ENCODE data around the gene DGKG.

DNA sequence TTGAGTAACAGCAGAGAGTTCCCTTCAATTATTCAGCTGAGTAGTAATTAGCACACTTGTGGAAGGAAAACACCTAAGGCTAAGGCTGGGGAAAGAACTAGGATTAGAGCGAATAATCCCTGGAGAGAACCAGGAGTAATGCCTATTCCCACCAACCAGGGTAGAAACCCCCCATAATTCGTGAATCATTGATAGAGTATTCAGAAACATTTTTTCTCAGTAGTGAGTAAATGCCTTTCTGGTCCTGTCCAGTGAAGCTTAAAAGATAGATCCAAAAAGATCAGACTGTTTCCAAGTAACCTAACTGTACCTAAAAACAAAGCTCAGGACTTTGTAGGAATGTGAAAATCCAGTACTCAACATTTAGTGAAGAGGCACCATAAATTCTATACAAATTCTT, 71.2 kb downstream of the DGKG start:
- TF ChIP-seq BHLHE40 (IDR thresholded peaks at IDR 0.05; ENCODE audit: borderline replicate concordance): no peak
- no peak for TF ChIP-seq FOXM1 (IDR thresholded peaks at IDR 0.05; ENCODE audit: borderline replicate concordance)
- TF ChIP-seq ARNT (IDR thresholded peaks at IDR 0.05): no peak
- no peak for TF ChIP-seq ZNF384 (IDR thresholded peaks at IDR 0.05)
- no peak for TF ChIP-seq FOXA1 (IDR thresholded peaks at IDR 0.05)
- no peak for TF ChIP-seq HDGF (IDR thresholded peaks at IDR 0.05; ENCODE audit: borderline replicate concordance)
- no peak for TF ChIP-seq FOXK2 (IDR thresholded peaks at IDR 0.05)
- no peak for TF ChIP-seq SP1 (IDR thresholded peaks at IDR 0.05)
- TF ChIP-seq TARDBP (IDR thresholded peaks at IDR 0.05): no peak
